Left lung (tissue), 10 donors: Measurements from ENCODE around the gene LARP4. TPM values are rescaled to one million over a fixed set of nuclear protein-coding genes. Genes with fewer than 3 reads are reported as not detected.
"Not testable (repeated sequence)": the region's sequence is repeated elsewhere in the genome, so short reads cannot be mapped to it uniquely, and the experiment has no call there.

ENCODE experiments used
- ATAC-seq: fragments of 200-7000 bp; cut with Tn5 transposase; one replicate; pipeline ENCODE4 v1.9.1; 2020; ENCODE audit warnings: moderate library complexity
- DNase-seq, 4 donors: peaks; one replicate each; pipeline ENCODE4 v3.0.0-alpha.2; 2013 to 2020
- H3K27ac ChIP-seq, 2 donors: fragments of 200-600 bp; sonication (generic) in 1 of 2; one replicate each; pipeline versions ENCODE4 v1.5.0 to v1.8.0; 2020 to 2021
- H3K27me3 ChIP-seq, 2 donors: fragments of 200-600 bp; sonication (generic) in 1 of 2; one replicate each; pipeline versions ENCODE4 v1.5.0 to v1.8.0; 2020 to 2021
- H3K36me3 ChIP-seq, 2 donors: fragments of 200-600 bp; sonication (generic) in 1 of 2; one replicate each; pipeline versions ENCODE4 v1.5.0 to v1.8.0; 2020 to 2021
- H3K4me1 ChIP-seq, 2 donors: fragments of 200-600 bp; one replicate each; pipeline ENCODE4 v1.8.0; 2021
- H3K4me3 ChIP-seq, 2 donors: fragments of 200-600 bp; sonication (generic) in 1 of 2; one replicate each; pipeline versions ENCODE4 v1.5.0 to v1.8.0; 2020 to 2021; ENCODE audit warnings: mild to moderate bottlenecking in 1 of 2
- H3K9me3 ChIP-seq, 2 donors: fragments of 200-600 bp; sonication (generic) in 1 of 2; one replicate each; pipeline versions ENCODE4 v1.5.0 to v1.8.0; 2020 to 2021
- CTCF ChIP-seq, 2 donors: fragments of 200-600 bp; sonication (generic) in 1 of 2; IDR thresholded peaks; one replicate each; pipeline versions ENCODE4 v1.5.0 to v1.8.0; 2021; ENCODE audit warnings: antibody characterized with exemption in 2 of 2
- intact Hi-C, 2 donors: fragments of 100-400 bp; cut with DNase I; formaldehyde crosslinking; loops; one replicate each; pipeline versions ENCODE4 v1.11.2 to v1.14.2; 2022
- polyA plus RNA-seq, 6 donors: library from polyadenylated mRNA; unstranded; fragments of 120-200 nt; gene quantifications; one replicate each; pipeline ENCODE4 v1.2.1, GENCODE V29; 2013; ENCODE audit not compliant: insufficient read length in 6 of 6
- total RNA-seq, 2 donors: library from RNA; stranded (reverse); fragmentation: NEBNext Ultra II Directional; extraction: Animal tissue kit (Norgen Biotek cat#: 25700); gene quantifications; one replicate each; pipeline ENCODE4 v1.2.1, GENCODE V29; 2021
- donor health status: DM: no; HTN: yes; CAD: no.
- donor health status: DM: no; HTN: no; CAD: no.

LARP4 gene
- total and polyA plus RNA-seq, 8 donors = 27.5 to 65.4 (median 32.0) TPM

GRCh38 chr12:50387972-50388478, 12.7 kb upstream of the LARP4 start:
- TF ChIP-seq CTCF (IDR thresholded peaks at IDR 0.05) = no peak
- Histone ChIP-seq H3K36me3 (no peaks in the 10 kb centered on the region), H3K27me3 (no peaks in the 10 kb centered on the region), H3K4me1 (no peaks in the 10 kb centered on the region), H3K4me3 (no peak overlapping the region), H3K9me3 (no peaks in the 10 kb centered on the region), H3K27ac (no peak overlapping the region)
- no peak for ATAC-seq
- intact Hi-C loops = no loop called here
- DNase-seq = no peak

DNA sequence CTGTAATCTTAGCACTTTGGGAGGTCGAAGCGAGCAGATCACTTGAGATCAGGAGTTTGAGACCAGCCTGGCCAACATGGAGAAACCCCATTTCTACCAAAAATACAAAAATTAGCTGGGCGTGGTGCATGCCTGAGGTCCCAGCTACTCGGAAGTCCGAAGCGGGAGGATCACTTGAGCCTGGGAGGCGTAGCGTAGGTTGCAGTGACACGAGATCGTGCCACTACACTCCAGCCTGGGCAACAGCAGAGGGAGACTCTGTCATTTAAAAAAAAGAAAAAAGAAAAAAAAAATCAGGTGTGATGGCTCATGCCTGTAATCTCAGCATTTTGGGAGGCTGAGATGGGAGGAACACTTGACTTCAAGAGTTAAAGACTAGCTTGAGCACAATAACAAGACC, 11.9 kb upstream of the LARP4 start:
- ATAC-seq, intact Hi-C loops, DNase-seq, H3K27ac ChIP-seq, H3K9me3 ChIP-seq, H3K4me3 ChIP-seq, H3K36me3 ChIP-seq, H3K4me1 ChIP-seq, H3K27me3 ChIP-seq: not testable (repeated sequence)

DNA sequence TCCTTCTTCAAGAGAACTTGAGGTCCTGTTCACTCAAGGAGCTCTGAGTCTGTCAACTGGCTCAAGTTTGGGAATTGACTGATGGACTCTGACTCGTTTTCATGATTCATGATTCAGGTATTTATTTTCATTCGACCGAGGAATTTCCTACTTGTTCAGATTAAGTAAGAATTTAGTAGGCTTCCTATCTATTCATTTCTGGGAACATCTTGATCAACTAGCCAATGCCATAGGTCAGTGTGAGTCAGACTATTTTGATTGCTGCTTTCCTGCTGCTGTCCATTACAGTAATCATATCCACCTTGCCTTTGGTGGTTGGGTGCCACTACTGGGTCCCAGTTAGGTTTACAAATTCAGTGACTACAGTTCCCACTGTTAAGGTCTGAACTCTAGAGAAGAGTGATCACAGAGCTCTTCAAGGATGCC, 10.4 kb upstream of the LARP4 start:
- no peaks in the 10 kb centered on the region for H3K36me3 ChIP-seq
- no peaks in the 10 kb centered on the region for H3K27me3 ChIP-seq
- DNase-seq (no peak), ATAC-seq (peak; percentile 38)
- no peak overlapping the region for H3K4me3 ChIP-seq
- TF ChIP-seq CTCF (IDR thresholded peaks at IDR 0.05) = no peak
- no peaks in the 10 kb centered on the region for H3K9me3 ChIP-seq
- no peaks in the 10 kb centered on the region for H3K4me1 ChIP-seq
- H3K27ac ChIP-seq = no peak overlapping the region
- intact Hi-C loops = no loop called here

GRCh38 chr12:50394469-50395029, 6.1 kb upstream of the LARP4 start:
- Histone ChIP-seq H3K27me3 (no peaks in the 10 kb centered on the region), H3K4me3 (no peak overlapping the region), H3K27ac (no peak overlapping the region), H3K9me3 (no peaks in the 10 kb centered on the region), H3K36me3 (no peaks in the 10 kb centered on the region), H3K4me1 (no peaks in the 10 kb centered on the region)
- intact Hi-C loops = no loop called here
- DNase-seq (no peak), ATAC-seq (no peak)
- TF ChIP-seq CTCF (IDR thresholded peaks at IDR 0.05) = no peak

DNA sequence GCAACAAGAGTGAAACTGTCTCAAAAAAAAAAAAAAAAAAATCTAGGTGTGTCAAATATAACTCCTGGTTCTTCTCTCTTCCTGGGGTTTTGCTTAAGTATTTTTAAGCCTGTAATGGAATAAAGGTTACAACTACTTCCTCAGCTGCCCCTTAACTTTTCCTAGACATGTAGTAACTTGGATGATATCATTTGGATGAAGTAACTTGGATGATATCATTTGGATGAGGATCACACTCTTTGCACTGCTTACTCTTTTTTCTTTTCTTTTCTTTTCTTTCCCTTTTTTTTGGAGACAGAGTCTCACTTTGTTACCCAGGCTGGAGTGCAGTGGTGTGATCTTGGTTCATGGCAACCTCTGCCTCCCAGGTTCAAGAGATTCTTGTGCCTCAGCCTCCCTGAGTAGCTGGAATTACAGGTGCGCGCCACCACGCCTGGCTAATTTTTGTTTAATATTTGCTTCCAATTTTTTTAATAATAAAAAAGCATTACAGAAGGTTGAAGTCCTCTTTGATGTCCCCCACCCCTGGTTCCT, 3.5 kb upstream of the LARP4 start:
- intact Hi-C loops = no loop called here
- Histone ChIP-seq H3K27me3 (no peaks in the 10 kb centered on the region), H3K4me3 (no peak overlapping the region)

More for the DNA sequence above, 3.5 kb upstream of the LARP4 start:
- ATAC-seq (no peak), DNase-seq (no peak)
- Histone ChIP-seq H3K9me3 (no peaks in the 10 kb centered on the region), H3K36me3 (no peaks in the 10 kb centered on the region), H3K27ac (no peak overlapping the region), H3K4me1 (peaks cover 3 to 8% of the 10 kb centered on the region in 2 donors)
- TF ChIP-seq CTCF (IDR thresholded peaks at IDR 0.05) = no peak
